Suprapubic skin (tissue), 4 donors: Measurements from ENCODE around the gene VLDLR.

Experiments
- CTCF ChIP-seq, 2 donors: fragments of 200-600 bp in 1 of 2; fragments of 450-650 bp in 1 of 2; sonication (generic) in 1 of 2; IDR thresholded peaks; one replicate each; pipeline ENCODE4 v1.5.1; 2016 to 2019; ENCODE audit warnings: antibody characterized with exemption in 2 of 2, mild to moderate bottlenecking in 1 of 2, moderate library complexity in 1 of 2
- EP300 ChIP-seq: sonication (generic); formaldehyde crosslinking; IDR thresholded peaks from one replicate; pipeline ENCODE4 v1.6.1; 2017; ENCODE audit warnings: antibody characterized with exemption
- POLR2A ChIP-seq, 2 donors: fragments of 450-650 bp; IDR thresholded peaks; one replicate each; pipeline ENCODE4 v1.6.1; 2017; ENCODE audit warnings: antibody characterized with exemption in 2 of 2, mild to moderate bottlenecking in 2 of 2, moderate library complexity in 2 of 2
- POLR2AphosphoS5 ChIP-seq, 3 donors: sonication (generic); formaldehyde crosslinking; IDR thresholded peaks; one replicate each; pipeline ENCODE4 v1.6.1; 2017; ENCODE audit warnings: antibody characterized with exemption in 3 of 3

GRCh38 chr9:2601785-2602378, 19.7 kb upstream of the VLDLR start:
- TF ChIP-seq CTCF (IDR thresholded peaks at IDR 0.05) (no peak), POLR2A (IDR thresholded peaks at IDR 0.05) (no peak), EP300 (no peak), POLR2AphosphoS5 (IDR thresholded peaks at IDR 0.05) (no peak)
